Testis (tissue), 3 donors: ENCODE results near the gene CACNA2D1. TPM values are rescaled to one million over a fixed set of nuclear protein-coding genes. Genes with fewer than 3 reads are reported as not detected.

ENCODE experiments used
- DNase-seq: peaks from one replicate; pipeline ENCODE4 v3.0.0-alpha.2; 2019
- H3K27ac ChIP-seq, 2 donors: fragments of 200-600 bp; sonication (generic); one replicate each; pipeline ENCODE4 v1.5.1; 2019
- H3K27me3 ChIP-seq: fragments of 200-600 bp; sonication (generic); one replicate; pipeline ENCODE4 v1.5.1; 2019
- H3K36me3 ChIP-seq: fragments of 200-600 bp; sonication (generic); one replicate; pipeline ENCODE4 v1.5.1; 2017; ENCODE audit warnings: low read depth; ENCODE audit errors: missing control alignments
- H3K4me1 ChIP-seq: fragments of 200-600 bp; sonication (generic); one replicate; pipeline ENCODE4 v1.5.1; 2019
- H3K4me3 ChIP-seq, 2 donors: fragments of 200-600 bp; sonication (generic); one replicate each; pipeline ENCODE4 v1.5.1; 2017 to 2019
- H3K9me3 ChIP-seq: fragments of 200-600 bp; sonication (generic); one replicate; pipeline ENCODE4 v1.5.1; 2017
- CTCF ChIP-seq, 3 experiments: fragments of 450-650 bp in 2 of 3; fragments of 200-600 bp in 1 of 3; sonication (generic) in 1 of 3; IDR thresholded peaks; one replicate each; pipeline ENCODE4 v1.5.1; 2016 to 2019; ENCODE audit warnings: antibody characterized with exemption in 3 of 3, mild to moderate bottlenecking in 2 of 3, moderate library complexity in 1 of 3
- POLR2A ChIP-seq: fragments of 450-650 bp; IDR thresholded peaks from one replicate; pipeline ENCODE4 v1.6.1; 2017; ENCODE audit warnings: antibody characterized with exemption, mild to moderate bottlenecking, moderate library complexity
- WGBS, 2 donors: methylation state at CpG; one replicate each; pipeline ENCODE4 v1.1.5; 2018; 5-methylcytosine and 5-hydroxymethylcytosine counted together
- intact Hi-C: fragments of 100-400 bp; cut with DNase I; formaldehyde crosslinking; loops from one replicate; pipeline ENCODE4 v1.15.1; 2023; ENCODE audit warnings: low total_unique reads
- polyA plus RNA-seq: library from polyadenylated mRNA; stranded (reverse); fragments of 350-450 nt; fragmentation: Illumina TruSeq; extraction: RNeasy Lipid Tissue Mini Kit (QIAGEN cat#74804); gene quantifications from one replicate; pipeline ENCODE4 v1.2.3, GENCODE V29; 2014; ENCODE audit warnings: low read depth, low replicate concordance; ENCODE audit not compliant: insufficient read depth
- total RNA-seq, 2 donors: library from RNA; depleted of rRNA; stranded (reverse); fragments of >200 nt; gene quantifications; one replicate each; pipeline ENCODE4 v1.2.3, GENCODE V29; 2016

CACNA2D1 gene
- total and polyA plus RNA-seq, 3 donors from 2014 or later = 5.4 to 29.1 (median 28.0) TPM

DNA sequence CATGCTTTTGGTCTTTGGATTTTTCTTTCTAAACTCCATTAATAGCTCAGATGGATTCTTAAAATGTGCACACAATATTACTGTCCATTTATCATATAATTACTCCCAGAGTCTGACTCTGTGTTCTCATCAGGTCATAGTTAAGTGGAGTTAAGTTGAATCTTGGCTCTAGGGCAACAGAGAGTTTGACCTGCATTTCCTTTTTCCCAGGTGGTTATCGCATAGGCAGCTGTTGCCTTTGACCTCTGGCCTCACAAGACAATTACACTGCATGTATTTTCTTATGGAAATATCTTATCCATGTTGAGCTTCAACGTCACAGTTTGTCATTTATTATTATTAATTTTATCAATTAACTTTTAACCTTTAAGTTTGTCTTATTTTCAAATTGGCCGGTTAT lies 436.3 kb downstream of the CACNA2D1 start:
- intact Hi-C loops = no loop called here
- no peak for TF ChIP-seq CTCF (IDR thresholded peaks at IDR 0.05)
- TF ChIP-seq POLR2A = no peak
- Histone ChIP-seq H3K4me3 (no peak overlapping the region), H3K27me3 (no peaks in the 10 kb centered on the region), H3K27ac (no peak overlapping the region), H3K9me3 (no peaks in the 10 kb centered on the region), H3K36me3 (no peaks in the 10 kb centered on the region), H3K4me1 (no peaks in the 10 kb centered on the region)
- DNase-seq = no peak
- WGBS, 2 donors = 45 to 46% methylated on average over 3 of the region's 3 CpGs

DNA sequence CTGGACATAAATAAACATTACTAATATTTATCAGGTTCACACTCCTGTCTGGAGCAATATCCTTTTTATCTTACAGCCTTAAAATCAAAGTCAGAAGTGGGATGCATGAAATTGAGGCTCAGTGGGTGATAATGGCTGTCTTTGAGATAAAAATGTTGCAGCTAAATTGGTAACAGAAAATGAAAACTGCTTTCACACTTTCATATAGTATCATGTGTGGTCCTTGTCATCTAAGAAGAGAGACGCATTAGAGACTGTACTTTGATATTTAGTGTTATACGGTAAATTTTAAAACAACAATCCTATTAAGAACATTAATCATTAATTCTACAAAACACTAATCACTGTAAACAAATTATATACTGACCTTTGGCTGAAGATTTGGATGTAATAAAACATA lies 438.5 kb downstream of the CACNA2D1 start:
- WGBS, 2 donors = 62 to 87% methylated on average over 2 of the region's 2 CpGs
- Histone ChIP-seq H3K9me3 (no peaks in the 10 kb centered on the region), H3K36me3 (no peaks in the 10 kb centered on the region), H3K4me1 (no peaks in the 10 kb centered on the region), H3K27me3 (no peaks in the 10 kb centered on the region), H3K4me3 (no peak overlapping the region), H3K27ac (no peak overlapping the region)
- TF ChIP-seq POLR2A (no peak), CTCF (IDR thresholded peaks at IDR 0.05) (no peak)
- intact Hi-C loops = no loop called here
- DNase-seq = no peak

DNA sequence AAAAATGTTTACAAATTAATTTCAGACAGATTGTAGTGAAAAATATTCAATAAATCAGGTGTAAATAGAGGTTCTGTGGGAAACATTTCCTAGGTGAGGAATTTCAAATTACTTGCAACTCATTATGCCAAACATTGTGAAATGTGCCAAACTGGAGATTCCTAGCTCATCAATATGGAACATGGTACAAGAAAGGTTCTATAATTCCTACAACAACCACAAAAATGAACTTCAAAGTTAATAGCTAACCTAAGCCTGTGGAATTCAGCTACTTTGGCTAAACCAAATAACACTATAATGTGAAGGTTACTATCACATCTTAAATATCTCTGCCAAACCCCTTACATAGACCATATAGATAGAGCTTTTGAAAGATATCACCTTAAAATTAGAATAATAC lies 450.4 kb downstream of the CACNA2D1 start:
- no peak for DNase-seq
- intact Hi-C loops = no loop called here
- Histone ChIP-seq H3K27ac (no peak overlapping the region), H3K27me3 (no peaks in the 10 kb centered on the region), H3K4me1 (no peaks in the 10 kb centered on the region), H3K36me3 (no peaks in the 10 kb centered on the region), H3K9me3 (no peaks in the 10 kb centered on the region), H3K4me3 (no peak overlapping the region)
- no peak for TF ChIP-seq CTCF (IDR thresholded peaks at IDR 0.05)
- no peak for TF ChIP-seq POLR2A

DNA sequence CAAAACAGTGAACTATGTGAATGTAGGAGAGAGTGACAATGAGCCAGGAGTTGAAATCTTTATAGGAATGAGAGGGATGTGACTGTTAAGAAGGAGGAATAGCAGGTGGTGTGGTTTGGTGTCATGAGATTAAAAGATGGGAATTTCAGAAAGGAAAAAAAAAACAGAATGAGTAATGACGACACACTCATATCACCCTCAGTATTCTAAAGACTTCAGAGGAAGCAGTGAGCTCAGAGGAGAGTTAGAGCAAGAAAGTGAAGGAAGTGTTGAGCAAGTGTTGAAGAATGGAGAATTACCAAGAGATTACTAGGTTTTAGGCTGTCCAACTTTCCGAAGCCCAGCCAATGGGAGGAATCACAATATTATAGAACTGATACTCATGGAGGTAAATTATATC lies 453.2 kb downstream of the CACNA2D1 start:
- intact Hi-C loops = no loop called here
- no peaks in the 10 kb centered on the region for H3K4me1 ChIP-seq

More for the DNA sequence above, 453.2 kb downstream of the CACNA2D1 start:
- Histone ChIP-seq H3K36me3 (no peaks in the 10 kb centered on the region), H3K4me3 (no peak overlapping the region), H3K27me3 (no peaks in the 10 kb centered on the region), H3K9me3 (no peaks in the 10 kb centered on the region), H3K27ac (no peak overlapping the region)
- WGBS, 2 donors = 93 to 98% methylated on average over 2 of the region's 2 CpGs
- no peak for DNase-seq
- TF ChIP-seq POLR2A (no peak), CTCF (IDR thresholded peaks at IDR 0.05) (no peak)
